ENCODE results near the gene ZBTB37.
A peak's percentile ranks its signal among the peaks of the same experiment; 100 is the strongest.
"Not testable (repeated sequence)": the region's sequence is repeated elsewhere in the genome, so short reads cannot be mapped to it uniquely, and the experiment has no call there.

Gene ZBTB37

GRCh38 chr1:173857363-173857917 lies 10.7 kb upstream of the ZBTB37 start:
- no peak overlapping the region for H3K23ac ChIP-seq (ENCODE audit: low read length)
- no peak overlapping the region for H3K9ac ChIP-seq (ENCODE audit: low read length)
- H3K79me1 ChIP-seq (ENCODE audit: low read length), result no peaks in the 10 kb centered on the region
- no peak overlapping the region for H3K4me2 ChIP-seq (ENCODE audit: low read length)
- H2BK15ac ChIP-seq (replicated peaks; ENCODE audit: low read depth), result no peak overlapping the region
- no peak overlapping the region for H3K4ac ChIP-seq (ENCODE audit: low read depth, low read length)
- no peak overlapping the region for H2BK120ac ChIP-seq (ENCODE audit: low read depth, low read length)
- H2BK5ac ChIP-seq (ENCODE audit: low read length), result no peak overlapping the region
- no peaks in the 10 kb centered on the region for H3K27me3 ChIP-seq (ENCODE audit: insufficient read depth, low read length, poor library complexity)
- H4K8ac ChIP-seq (ENCODE audit: low read depth, low read length), result no peak overlapping the region
- H4K5ac ChIP-seq (ENCODE audit: low read length), result no peak overlapping the region
- no peaks in the 10 kb centered on the region for H3K79me2 ChIP-seq (ENCODE audit: control insufficient read depth, insufficient read depth, low read length)
- no peak for DNase-seq
- H2AK5ac ChIP-seq (ENCODE audit: low read length), result no peak overlapping the region
- H3K18ac ChIP-seq (ENCODE audit: low read length), result no peak overlapping the region
- H3K4me3 ChIP-seq (ENCODE audit: low read length), result no peak overlapping the region
- no peak overlapping the region for H3K27ac ChIP-seq (ENCODE audit: low read depth, low read length)
- WGBS (ENCODE audit: extremely low coverage, insufficient coverage, low lambda C conversion rate), result no CpG with 5 or more reads among the region's 4 CpGs
- H3K4me1 ChIP-seq (ENCODE audit: control insufficient read depth, low read depth, low read length), result peaks cover 6% of the 10 kb centered on the region
- H3K56ac ChIP-seq (ENCODE audit: low read length), result no peak overlapping the region
- peaks cover 1% of the 10 kb centered on the region for H3K36me3 ChIP-seq (ENCODE audit: control insufficient read depth, insufficient read depth, low read length)

GRCh38 chr1:173859547-173859946 lies 8.6 kb upstream of the ZBTB37 start:
- H2BK120ac ChIP-seq (ENCODE audit: low read depth, low read length); H4K5ac ChIP-seq (ENCODE audit: low read length); H4K8ac ChIP-seq (ENCODE audit: low read depth, low read length); H2BK5ac ChIP-seq (ENCODE audit: low read length); H3K9ac ChIP-seq (ENCODE audit: low read length); DNase-seq; H3K79me2 ChIP-seq (ENCODE audit: control insufficient read depth, insufficient read depth, low read length); H3K27ac ChIP-seq (ENCODE audit: low read depth, low read length); H3K4me3 ChIP-seq (ENCODE audit: low read length); H2AK5ac ChIP-seq (ENCODE audit: low read length); H3K56ac ChIP-seq (ENCODE audit: low read length); H3K18ac ChIP-seq (ENCODE audit: low read length); H2BK15ac ChIP-seq (replicated peaks; ENCODE audit: low read depth); H3K4me1 ChIP-seq (ENCODE audit: control insufficient read depth, low read depth, low read length); H3K27me3 ChIP-seq (ENCODE audit: insufficient read depth, low read length, poor library complexity); H3K23ac ChIP-seq (ENCODE audit: low read length); H3K36me3 ChIP-seq (ENCODE audit: control insufficient read depth, insufficient read depth, low read length); H3K4me2 ChIP-seq (ENCODE audit: low read length); H3K4ac ChIP-seq (ENCODE audit: low read depth, low read length); H3K79me1 ChIP-seq (ENCODE audit: low read length): not testable (repeated sequence)
- no CpG with 5 or more reads among the region's 5 CpGs for WGBS (ENCODE audit: extremely low coverage, insufficient coverage, low lambda C conversion rate)

GRCh38 chr1:173860065-173860464 lies 8.1 kb upstream of the ZBTB37 start:
- H3K4me1 ChIP-seq (ENCODE audit: control insufficient read depth, low read depth, low read length), result no peaks in the 10 kb centered on the region
- H3K18ac ChIP-seq (ENCODE audit: low read length), result no peak overlapping the region
- no CpG with 5 or more reads among the region's 1 CpG for WGBS (ENCODE audit: extremely low coverage, insufficient coverage, low lambda C conversion rate)
- H3K9ac ChIP-seq (ENCODE audit: low read length), result no peak overlapping the region
- H4K8ac ChIP-seq (ENCODE audit: low read depth, low read length), result no peak overlapping the region
- no peak overlapping the region for H3K23ac ChIP-seq (ENCODE audit: low read length)
- H2BK120ac ChIP-seq (ENCODE audit: low read depth, low read length), result no peak overlapping the region
- DNase-seq, result no peak
- H3K4me2 ChIP-seq (ENCODE audit: low read length), result no peak overlapping the region
- H3K4ac ChIP-seq (ENCODE audit: low read depth, low read length), result no peak overlapping the region
- no peak overlapping the region for H3K56ac ChIP-seq (ENCODE audit: low read length)
- H3K79me2 ChIP-seq (ENCODE audit: control insufficient read depth, insufficient read depth, low read length), result peaks cover 4% of the 10 kb centered on the region
- no peak overlapping the region for H2AK5ac ChIP-seq (ENCODE audit: low read length)
- H3K36me3 ChIP-seq (ENCODE audit: control insufficient read depth, insufficient read depth, low read length), result peaks cover 9% of the 10 kb centered on the region
- no peaks in the 10 kb centered on the region for H3K79me1 ChIP-seq (ENCODE audit: low read length)
- no peak overlapping the region for H2BK15ac ChIP-seq (replicated peaks; ENCODE audit: low read depth)
- no peaks in the 10 kb centered on the region for H3K27me3 ChIP-seq (ENCODE audit: insufficient read depth, low read length, poor library complexity)
- H3K4me3 ChIP-seq (ENCODE audit: low read length), result no peak overlapping the region
- no peak overlapping the region for H3K27ac ChIP-seq (ENCODE audit: low read depth, low read length)
- no peak overlapping the region for H4K5ac ChIP-seq (ENCODE audit: low read length)
- H2BK5ac ChIP-seq (ENCODE audit: low read length), result no peak overlapping the region

- Histone ChIP-seq H3K27ac (ENCODE audit: low read depth, low read length) (peak overlapping the region; percentile 37), H2AK5ac (ENCODE audit: low read length) (no peak overlapping the region), H4K8ac (ENCODE audit: low read depth, low read length) (no peak overlapping the region), H2BK5ac (ENCODE audit: low read length) (no peak overlapping the region), H2BK120ac (ENCODE audit: low read depth, low read length) (no peak overlapping the region), H3K56ac (ENCODE audit: low read length) (no peak overlapping the region), H3K23ac (ENCODE audit: low read length) (no peak overlapping the region), H4K5ac (ENCODE audit: low read length) (no peak overlapping the region), H3K4me1 (ENCODE audit: control insufficient read depth, low read depth, low read length) (no peaks in the 10 kb centered on the region), H3K79me2 (ENCODE audit: control insufficient read depth, insufficient read depth, low read length) (peaks cover 19% of the 10 kb centered on the region), H3K9ac (ENCODE audit: low read length) (no peak overlapping the region), H3K4ac (ENCODE audit: low read depth, low read length) (no peak overlapping the region), H3K27me3 (ENCODE audit: insufficient read depth, low read length, poor library complexity) (no peaks in the 10 kb centered on the region), H3K4me2 (ENCODE audit: low read length) (no peak overlapping the region), H2BK15ac (replicated peaks; ENCODE audit: low read depth) (no peak overlapping the region), H3K18ac (ENCODE audit: low read length) (no peak overlapping the region), H3K4me3 (ENCODE audit: low read length) (no peak overlapping the region), H3K36me3 (ENCODE audit: control insufficient read depth, insufficient read depth, low read length) (peaks cover 17% of the 10 kb centered on the region), H3K79me1 (ENCODE audit: low read length) (no peaks in the 10 kb centered on the region)
- DNase-seq, result peak; percentile 60
- no CpG with 5 or more reads among the region's 7 CpGs for WGBS (ENCODE audit: extremely low coverage, insufficient coverage, low lambda C conversion rate)
Observed at GRCh38 chr1:173861731-173862145, 6.4 kb upstream of the ZBTB37 start.

GRCh38 chr1:173862146-173862768 lies 5.9 kb upstream of the ZBTB37 start:
- not testable (repeated sequence) for H3K4ac ChIP-seq (ENCODE audit: low read depth, low read length); H3K4me3 ChIP-seq (ENCODE audit: low read length); H3K9ac ChIP-seq (ENCODE audit: low read length); DNase-seq; H2BK15ac ChIP-seq (replicated peaks; ENCODE audit: low read depth); H4K5ac ChIP-seq (ENCODE audit: low read length); H3K79me1 ChIP-seq (ENCODE audit: low read length); H3K18ac ChIP-seq (ENCODE audit: low read length); H3K27me3 ChIP-seq (ENCODE audit: insufficient read depth, low read length, poor library complexity); H3K56ac ChIP-seq (ENCODE audit: low read length); H3K4me2 ChIP-seq (ENCODE audit: low read length); H2AK5ac ChIP-seq (ENCODE audit: low read length); H2BK120ac ChIP-seq (ENCODE audit: low read depth, low read length); H3K4me1 ChIP-seq (ENCODE audit: control insufficient read depth, low read depth, low read length); H2BK5ac ChIP-seq (ENCODE audit: low read length); H4K8ac ChIP-seq (ENCODE audit: low read depth, low read length); H3K23ac ChIP-seq (ENCODE audit: low read length)
- Histone ChIP-seq H3K27ac (ENCODE audit: low read depth, low read length) (peak overlapping the region; percentile 7), H3K79me2 (ENCODE audit: control insufficient read depth, insufficient read depth, low read length) (peaks cover 24% of the 10 kb centered on the region), H3K36me3 (ENCODE audit: control insufficient read depth, insufficient read depth, low read length) (peaks cover 18% of the 10 kb centered on the region)
- WGBS (ENCODE audit: extremely low coverage, insufficient coverage, low lambda C conversion rate), result no CpG with 5 or more reads among the region's 13 CpGs

- Histone ChIP-seq H3K79me2 (ENCODE audit: control insufficient read depth, insufficient read depth, low read length) (peaks cover 29% of the 10 kb centered on the region), H3K36me3 (ENCODE audit: control insufficient read depth, insufficient read depth, low read length) (peaks cover 18% of the 10 kb centered on the region), H3K79me1 (ENCODE audit: low read length) (no peaks in the 10 kb centered on the region), H4K8ac (ENCODE audit: low read depth, low read length) (no peak overlapping the region), H3K56ac (ENCODE audit: low read length) (no peak overlapping the region), H3K4me1 (ENCODE audit: control insufficient read depth, low read depth, low read length) (no peaks in the 10 kb centered on the region), H2BK15ac (replicated peaks; ENCODE audit: low read depth) (no peak overlapping the region), H3K4me3 (ENCODE audit: low read length) (no peak overlapping the region), H3K27ac (ENCODE audit: low read depth, low read length) (peak overlapping the region; percentile 7), H4K5ac (ENCODE audit: low read length) (no peak overlapping the region), H2AK5ac (ENCODE audit: low read length) (no peak overlapping the region), H2BK5ac (ENCODE audit: low read length) (no peak overlapping the region), H3K18ac (ENCODE audit: low read length) (no peak overlapping the region), H3K23ac (ENCODE audit: low read length) (no peak overlapping the region), H3K9ac (ENCODE audit: low read length) (no peak overlapping the region), H3K27me3 (ENCODE audit: insufficient read depth, low read length, poor library complexity) (no peaks in the 10 kb centered on the region), H2BK120ac (ENCODE audit: low read depth, low read length) (no peak overlapping the region), H3K4me2 (ENCODE audit: low read length) (no peak overlapping the region), H3K4ac (ENCODE audit: low read depth, low read length) (no peak overlapping the region)
- no CpG with 5 or more reads among the region's 8 CpGs for WGBS (ENCODE audit: extremely low coverage, insufficient coverage, low lambda C conversion rate)
- DNase-seq, result peak; percentile 55
Observed at GRCh38 chr1:173862769-173863223, 5.4 kb upstream of the ZBTB37 start.
